K562 (cell line): ENCODE data around the gene CYP4F3. TPM values are rescaled to one million over a fixed set of nuclear protein-coding genes. Genes with fewer than 3 reads are reported as not detected.

Experiments used
- ATAC-seq: fragments of 200-7000 bp; cut with Tn5 transposase; 3 replicates; pipeline ENCODE4 v1.9.1; 2020; ENCODE audit warnings: moderate library complexity
- BruUV-seq: library from RNA; stranded (reverse); fragments of 400-500 nt; replicated peaks from 2 replicates; lab custom pipeline; 2021; lab: Mats Ljungman, UMichigan
- CTCF ChIA-PET: fragments of 300-600 bp; formaldehyde crosslinking; extraction: SDS; loops from one replicate; lab custom pipeline; 2021; ENCODE audit warnings: low intra/inter-chr PET ratio; lab: Yijun Ruan, JAX
- POLR2A ChIA-PET: fragments of 300-600, 350-650 bp; sonication (Branson Sonifier 250); formaldehyde crosslinking; extraction: SDS; loops from one replicate; lab custom pipeline; 2021; ENCODE audit warnings: antibody characterized with exemption, inconsistent platforms; lab: Yijun Ruan, JAX
- DNase-seq, 4 experiments: peaks; one replicate each; pipeline versions ENCODE4 v3.0.0 to v3.0.0-alpha.2; 2011 to 2018; ENCODE audit warnings: low spot score in 3 of 4, mixed read lengths in 3 of 4; ENCODE audit errors: extremely low read depth in 1 of 4
- FAIRE-seq: peaks from 2 replicates; lab custom pipeline; 2011; peaks lifted over from hg19 to GRCh38; lab: Jason Lieb, UNC
- H2AFZ ChIP-seq: 2 replicates; pipeline ENCODE4 v1.6.0; 2011; ENCODE audit warnings: low read depth, low read length, control low read depth, inconsistent platforms
- H3K27ac ChIP-seq: fragments of 200-600 bp; 3 replicates; pipeline ENCODE4 v1.8.0; 2011; ENCODE audit warnings: low read depth, mild to moderate bottlenecking, control low read depth, inconsistent platforms, low read length, moderate library complexity, mixed read lengths; ENCODE audit errors: extremely low read depth
- H3K27me3 ChIP-seq, 2 experiments: fragments of 300-600 bp in 1 of 2; 2 replicates in 1 of 2; 3 replicates in 1 of 2; pipeline versions ENCODE4 v1.6.0 to v1.8.0; 2011; ENCODE audit warnings: inconsistent platforms in 2 of 2, low read length in 2 of 2, mild to moderate bottlenecking in 1 of 2, mixed read lengths in 1 of 2, moderate library complexity in 1 of 2; ENCODE audit not compliant: control insufficient read depth in 2 of 2, insufficient read depth in 2 of 2
- H3K36me3 ChIP-seq: fragments of 300-600 bp; 3 replicates; pipeline ENCODE4 v1.8.0; 2011; ENCODE audit warnings: mild to moderate bottlenecking, low read length, inconsistent platforms; ENCODE audit not compliant: control insufficient read depth, insufficient read depth
- H3K4me1 ChIP-seq, 2 experiments: fragments of 200-600 bp in 1 of 2; replicated peaks in 1 of 2; 2 replicates in 1 of 2; 3 replicates in 1 of 2; pipeline versions ENCODE4 v1.5.1 to v1.8.0; 2011; ENCODE audit warnings: inconsistent platforms in 2 of 2, low read length in 2 of 2, mild to moderate bottlenecking in 1 of 2, mixed read lengths in 1 of 2, moderate library complexity in 1 of 2; ENCODE audit not compliant: control insufficient read depth in 2 of 2, insufficient read depth in 2 of 2
- H3K4me2 ChIP-seq: 2 replicates; pipeline ENCODE4 v1.6.1; 2011; ENCODE audit warnings: low read length, control low read depth, inconsistent platforms, mixed read lengths; ENCODE audit not compliant: insufficient read depth
- H3K4me3 ChIP-seq: fragments of 200-600 bp; sonication (generic), shearing (Covaris generic); 2 replicates; pipeline ENCODE4 v1.5.1; 2016; ENCODE audit warnings: control low read depth, inconsistent platforms
- H3K79me2 ChIP-seq: fragments of 200-600 bp; 3 replicates; pipeline ENCODE4 v1.8.0; 2011; ENCODE audit warnings: low read length, inconsistent platforms; ENCODE audit not compliant: control insufficient read depth, insufficient read depth
- H3K9ac ChIP-seq, 2 experiments: 2 replicates each; pipeline versions ENCODE4 v1.6.0 to v1.6.1; 2011; ENCODE audit warnings: low read depth in 2 of 2, low read length in 2 of 2, control low read depth in 1 of 2, inconsistent platforms in 1 of 2, mild to moderate bottlenecking in 1 of 2, mixed read lengths in 1 of 2; ENCODE audit not compliant: insufficient read depth in 1 of 2
- H3K9me1 ChIP-seq: one replicate; pipeline ENCODE4 v1.6.0; 2011; ENCODE audit warnings: inconsistent platforms, mild to moderate bottlenecking, low read length, moderate library complexity; ENCODE audit not compliant: control insufficient read depth, insufficient read depth
- H3K9me3 ChIP-seq: replicated peaks from 2 replicates; pipeline ENCODE4 v1.5.1; 2011; ENCODE audit warnings: low read depth, low read length, inconsistent platforms; ENCODE audit not compliant: control insufficient read depth, insufficient read depth
- H4K20me1 ChIP-seq: replicated peaks from 2 replicates; pipeline ENCODE4 v1.6.1; 2011; ENCODE audit warnings: low read length, inconsistent platforms, mixed read lengths; ENCODE audit not compliant: control insufficient read depth, insufficient read depth
- CREM ChIP-seq: IDR thresholded peaks from 2 replicates; pipeline ENCODE4 v1.6.1; 2014; ENCODE audit warnings: antibody characterized with exemption, low read depth
- HDAC8 ChIP-seq: fragments of 450-650 bp; IDR thresholded peaks from 2 replicates; pipeline ENCODE4 v1.6.1; 2016; ENCODE audit warnings: mild to moderate bottlenecking, missing genetic modification characterization, moderate library complexity, missing compliant biosample characterization
- L3MBTL2 ChIP-seq: fragments of 450-650 bp; IDR thresholded peaks from 2 replicates; pipeline ENCODE4 v1.6.1; 2016; ENCODE audit warnings: mild to moderate bottlenecking, moderate library complexity
- MYC ChIP-seq, 2 experiments: fragments of 250-450 bp in 1 of 2; sonication (Bioruptor Pico) in 1 of 2; IDR thresholded peaks; 2 replicates each; pipeline versions ENCODE4 v1.5.1 to v1.6.1; 2012 to 2021; ENCODE audit warnings: low read depth in 2 of 2, borderline replicate concordance in 1 of 2, improper control_type of control experiment in 1 of 2, low read length in 1 of 2, mild to moderate bottlenecking in 1 of 2, moderate library complexity in 1 of 2
- NR2C2 ChIP-seq, 2 experiments: fragments of 200-800 bp in 1 of 2; sonication (Bioruptor generic) in 1 of 2; sonication (generic) in 1 of 2; formaldehyde crosslinking in 1 of 2; IDR thresholded peaks; 2 replicates each; pipeline versions ENCODE4 v1.6.1 to v1.8.0; 2016 to 2022; ENCODE audit warnings: mild to moderate bottlenecking in 1 of 2, missing compliant biosample characterization in 1 of 2, missing genetic modification characterization in 1 of 2, missing genetic modification reagents in 1 of 2
- ZBTB33 ChIP-seq: sonication (generic); formaldehyde crosslinking; IDR thresholded peaks from 2 replicates; pipeline ENCODE4 v1.8.1; 2023; ENCODE audit warnings: mild to moderate bottlenecking, missing genetic modification reagents
- ZNF324 ChIP-seq: fragments of 250-450 bp; sonication (Bioruptor Pico); IDR thresholded peaks from 2 replicates; pipeline ENCODE4 v1.4.0; 2020; ENCODE audit warnings: mild to moderate bottlenecking
- ZNF766 ChIP-seq: fragments of 200-800 bp; sonication (Bioruptor generic); conservative IDR thresholded peaks from 2 replicates; pipeline ENCODE4 v1.6.1; 2016; ENCODE audit warnings: missing genetic modification characterization, missing compliant biosample characterization
- WGBS: fragments of 100-300 bp; shearing (Covaris generic); methylation state at CpG from one replicate; pipeline ENCODE4 v1.1.6; 2016; ENCODE audit warnings: low coverage, mixed read lengths; ENCODE audit not compliant: insufficient coverage; ENCODE audit errors: missing lambda C conversion rate; 5-methylcytosine and 5-hydroxymethylcytosine counted together
- in situ Hi-C: fragments of 300-500 bp; cut with MboI; formaldehyde crosslinking; loops from 4 replicates; pipeline ENCODE4 v1.15.0; 2018; ENCODE audit warnings: inconsistent platforms, mixed read lengths
- intact Hi-C: fragments of 100-400 bp; cut with micrococcal nuclease; formaldehyde crosslinking; loops from 2 replicates; pipeline ENCODE4 v1.14.2; 2022
- polyA plus RNA-seq, 8 experiments: library from polyadenylated mRNA; depleted of rRNA in 4 of 8; stranded (reverse) in 5 of 8; unstranded in 3 of 8; fragments of >200 nt; fragmentation: Nextera tagmentation in 2 of 8; fragmentation: Illumina TruSeq in 1 of 8; extraction: Ambion mirVana in 2 of 8; extraction: Trizol in 1 of 8; gene quantifications; 2 replicates each; pipeline versions ENCODE4 v1.2.1 to v1.2.3, GENCODE V29; 2011 to 2014; ENCODE audit warnings: inconsistent platforms in 1 of 8, missing spikeins in 1 of 8
- total RNA-seq, 7 experiments: library from RNA; depleted of rRNA in 6 of 7; stranded (reverse); fragments of >200 nt in 6 of 7; fragmentation: Illumina TruSeq in 2 of 7; extraction: Trizol in 2 of 7; gene quantifications; 2 replicates each; pipeline versions ENCODE4 v1.2.1 to v1.2.3, GENCODE V29; 2011 to 2021; ENCODE audit warnings: low replicate concordance in 1 of 7
- TF ChIP-seq, protein P1 (sequence below), 3 experiments: fragments of 200-800 bp in 1 of 3; fragments of 250-450 bp in 1 of 3; fragments of 450-650 bp in 1 of 3; sonication (Bioruptor Pico) in 1 of 3; sonication (Bioruptor generic) in 1 of 3; formaldehyde crosslinking in 1 of 3; IDR thresholded peaks; 2 replicates each; pipeline versions ENCODE4 v1.6.1 to v1.8.0; 2016 to 2022; ENCODE audit warnings: mild to moderate bottlenecking in 2 of 3, missing genetic modification characterization in 2 of 3, missing compliant biosample characterization in 1 of 3, moderate library complexity in 1 of 3
- TF ChIP-seq, protein P2 (sequence below): fragments of 450-650 bp; IDR thresholded peaks from 2 replicates; pipeline ENCODE4 v1.7.1; 2018; ENCODE audit warnings: mild to moderate bottlenecking, low read depth; ENCODE audit not compliant: partially characterized antibody

Gene CYP4F3
- total and polyA plus RNA-seq, 9 of the 15 experiments (the other 6 are each of a cell fraction or from before 2014, with no cell fraction given) = 0.01 to 0.40 (median 0.16) TPM; not detected in 6

DNA sequence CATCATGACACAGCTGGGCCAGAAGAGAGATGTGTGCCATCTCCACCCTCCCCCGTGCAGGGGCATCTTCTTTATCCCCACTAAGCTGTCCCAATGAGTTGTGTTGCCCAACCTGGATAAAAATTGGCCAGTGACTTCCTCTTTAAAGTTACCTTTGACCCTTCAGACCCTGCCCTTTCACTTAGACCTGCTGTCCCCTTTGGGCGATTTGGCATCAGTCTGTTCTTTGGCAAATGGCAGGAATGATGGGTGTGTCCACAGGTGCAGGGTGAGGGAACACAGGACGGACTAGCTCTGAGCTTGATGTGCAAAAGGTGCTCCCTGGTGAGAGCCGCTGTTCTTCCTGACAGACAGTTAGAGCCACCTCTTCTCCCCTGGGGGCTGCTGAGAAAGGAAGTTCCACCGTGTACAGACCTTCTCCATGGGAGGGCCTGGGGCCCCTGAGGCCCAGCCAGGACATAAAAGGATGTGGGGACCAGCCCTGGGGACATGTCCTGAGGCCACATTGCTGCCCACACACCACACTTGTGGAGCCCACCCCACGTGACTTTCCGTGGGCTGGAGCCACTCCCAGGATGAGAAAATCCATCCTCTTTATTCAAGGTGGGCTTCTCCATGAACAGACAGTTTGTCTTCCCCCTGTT is 23.9 kb upstream of the CYP4F3 start:
- Histone ChIP-seq H3K4me3 (no peak overlapping the region), H3K9me3 (no peaks in the 10 kb centered on the region), H3K36me3 (no peaks in the 10 kb centered on the region), H3K79me2 (no peaks in the 10 kb centered on the region), H3K9ac (no peak overlapping the region), H3K27ac (no peak overlapping the region), H3K4me2 (no peak overlapping the region), H4K20me1 (no peaks in the 10 kb centered on the region; the same call in 1 of the 2 replicates), H2AFZ (no peak overlapping the region), H3K27me3 (no peaks in the 10 kb centered on the region; a peak in 1 of 5 replicates), H3K9me1 (no peaks in the 10 kb centered on the region), H3K4me1 (no peaks in the 10 kb centered on the region)
- ChIA-PET POLR2A (no interaction called here), CTCF (no interaction called here)
- FAIRE-seq (no peak), DNase-seq (no peak), ATAC-seq (no peak)
- WGBS = 0% methylated on average over 7 of the region's 7 CpGs
- intact Hi-C loops = no loop called here
- in situ Hi-C loops = loop anchor here (25.0 kb wide), 1 partner anchor 771 kb away; no protein-coding TSS in a partner anchor
- TF ChIP-seq HDAC8 (tag) = no peak
- no peak for TF ChIP-seq ZNF324
- TF ChIP-seq, protein P1, sequence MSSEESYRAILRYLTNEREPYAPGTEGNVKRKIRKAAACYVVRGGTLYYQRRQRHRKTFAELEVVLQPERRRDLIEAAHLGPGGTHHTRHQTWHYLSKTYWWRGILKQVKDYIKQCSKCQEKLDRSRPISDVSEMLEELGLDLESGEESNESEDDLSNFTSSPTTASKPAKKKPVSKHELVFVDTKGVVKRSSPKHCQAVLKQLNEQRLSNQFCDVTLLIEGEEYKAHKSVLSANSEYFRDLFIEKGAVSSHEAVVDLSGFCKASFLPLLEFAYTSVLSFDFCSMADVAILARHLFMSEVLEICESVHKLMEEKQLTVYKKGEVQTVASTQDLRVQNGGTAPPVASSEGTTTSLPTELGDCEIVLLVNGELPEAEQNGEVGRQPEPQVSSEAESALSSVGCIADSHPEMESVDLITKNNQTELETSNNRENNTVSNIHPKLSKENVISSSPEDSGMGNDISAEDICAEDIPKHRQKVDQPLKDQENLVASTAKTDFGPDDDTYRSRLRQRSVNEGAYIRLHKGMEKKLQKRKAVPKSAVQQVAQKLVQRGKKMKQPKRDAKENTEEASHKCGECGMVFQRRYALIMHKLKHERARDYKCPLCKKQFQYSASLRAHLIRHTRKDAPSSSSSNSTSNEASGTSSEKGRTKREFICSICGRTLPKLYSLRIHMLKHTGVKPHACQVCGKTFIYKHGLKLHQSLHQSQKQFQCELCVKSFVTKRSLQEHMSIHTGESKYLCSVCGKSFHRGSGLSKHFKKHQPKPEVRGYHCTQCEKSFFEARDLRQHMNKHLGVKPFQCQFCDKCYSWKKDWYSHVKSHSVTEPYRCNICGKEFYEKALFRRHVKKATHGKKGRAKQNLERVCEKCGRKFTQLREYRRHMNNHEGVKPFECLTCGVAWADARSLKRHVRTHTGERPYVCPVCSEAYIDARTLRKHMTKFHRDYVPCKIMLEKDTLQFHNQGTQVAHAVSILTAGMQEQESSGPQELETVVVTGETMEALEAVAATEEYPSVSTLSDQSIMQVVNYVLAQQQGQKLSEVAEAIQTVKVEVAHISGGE (CRISPR knock-in tag; IDR thresholded peaks at IDR 0.05) = no peak
- TF ChIP-seq ZNF766 = no peak
- TF ChIP-seq, protein P2, sequence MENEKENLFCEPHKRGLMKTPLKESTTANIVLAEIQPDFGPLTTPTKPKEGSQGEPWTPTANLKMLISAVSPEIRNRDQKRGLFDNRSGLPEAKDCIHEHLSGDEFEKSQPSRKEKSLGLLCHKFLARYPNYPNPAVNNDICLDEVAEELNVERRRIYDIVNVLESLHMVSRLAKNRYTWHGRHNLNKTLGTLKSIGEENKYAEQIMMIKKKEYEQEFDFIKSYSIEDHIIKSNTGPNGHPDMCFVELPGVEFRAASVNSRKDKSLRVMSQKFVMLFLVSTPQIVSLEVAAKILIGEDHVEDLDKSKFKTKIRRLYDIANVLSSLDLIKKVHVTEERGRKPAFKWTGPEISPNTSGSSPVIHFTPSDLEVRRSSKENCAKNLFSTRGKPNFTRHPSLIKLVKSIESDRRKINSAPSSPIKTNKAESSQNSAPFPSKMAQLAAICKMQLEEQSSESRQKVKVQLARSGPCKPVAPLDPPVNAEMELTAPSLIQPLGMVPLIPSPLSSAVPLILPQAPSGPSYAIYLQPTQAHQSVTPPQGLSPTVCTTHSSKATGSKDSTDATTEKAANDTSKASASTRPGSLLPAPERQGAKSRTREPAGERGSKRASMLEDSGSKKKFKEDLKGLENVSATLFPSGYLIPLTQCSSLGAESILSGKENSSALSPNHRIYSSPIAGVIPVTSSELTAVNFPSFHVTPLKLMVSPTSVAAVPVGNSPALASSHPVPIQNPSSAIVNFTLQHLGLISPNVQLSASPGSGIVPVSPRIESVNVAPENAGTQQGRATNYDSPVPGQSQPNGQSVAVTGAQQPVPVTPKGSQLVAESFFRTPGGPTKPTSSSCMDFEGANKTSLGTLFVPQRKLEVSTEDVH = no peak
- no peak for TF ChIP-seq CREM
- TF ChIP-seq NR2C2 (CRISPR knock-in tag; IDR thresholded peaks at IDR 0.05) = no peak
- TF ChIP-seq NR2C2 (tag; IDR thresholded peaks at IDR 0.05) = no peak
- no peak for TF ChIP-seq MYC (IDR thresholded peaks at IDR 0.05; ENCODE audit: low read depth, low read length)
- no peak for TF ChIP-seq MYC (CRISPR knock-in tag; IDR thresholded peaks at IDR 0.05; ENCODE audit: borderline replicate concordance, low read depth)
- no peak for TF ChIP-seq L3MBTL2
- no peak for TF ChIP-seq ZBTB33 (CRISPR knock-in tag)
- BruUV-seq = no TSS peak
